ENCODE measurements around the gene ETF1. TPM values are rescaled to one million over a fixed set of nuclear protein-coding genes. Genes with fewer than 3 reads are reported as not detected.

The ETF1 gene
- polyA plus RNA-seq, 4 donors: 40.7 to 57.6 (median 53.1) TPM

- FAIRE-seq: no peak
- no peaks in the 10 kb centered on the region for H3K36me3 ChIP-seq (ENCODE audit: control insufficient read depth in 3 of 3, insufficient read depth in 2 of 3, low read depth in 1 of 3, low read length in 3 of 3)
- peaks cover 0 to 4% (median 0%) of the 10 kb centered on the region in 3 donors for H3K4me1 ChIP-seq (ENCODE audit: control insufficient read depth in 3 of 3, insufficient read depth in 2 of 3, low read depth in 1 of 3, low read length in 2 of 3)
- no peak overlapping the region for H3K27ac ChIP-seq (ENCODE audit: low read depth in 1 of 3, low read length in 2 of 3)
- 42 to 45% (median 44%) methylated on average over 2 of the region's 2 CpGs for WGBS, 3 donors
- peaks cover 0 to 5% of the 10 kb centered on the region in 2 donors for H3K9me3 ChIP-seq (ENCODE audit: control insufficient read depth in 2 of 2, insufficient read depth in 1 of 2, low read depth in 1 of 2, low read length in 1 of 2)
- H3K4me3 ChIP-seq (ENCODE audit: low read depth in 1 of 3, low read length in 3 of 3): no peak overlapping the region
- no peaks in the 10 kb centered on the region for H3K27me3 ChIP-seq (ENCODE audit: control insufficient read depth in 3 of 3, insufficient read depth in 3 of 3, low read length in 3 of 3)
- no peak for DNase-seq
Measured at GRCh38 chr5:138579517-138579863, 36.5 kb upstream of the ETF1 start.

GRCh38 chr5:138577452-138577851, 34.4 kb upstream of the ETF1 start:
- WGBS, 3 donors: 94 to 97% (median 96%) methylated on average over 17 of the region's 17 CpGs
- H3K36me3 ChIP-seq (ENCODE audit: control insufficient read depth in 3 of 3, insufficient read depth in 2 of 3, low read depth in 1 of 3, low read length in 3 of 3): peaks cover 1 to 8% (median 5%) of the 10 kb centered on the region in 3 donors
- H3K4me1 ChIP-seq (ENCODE audit: control insufficient read depth in 3 of 3, insufficient read depth in 2 of 3, low read depth in 1 of 3, low read length in 2 of 3): peaks cover 0 to 8% (median 4%) of the 10 kb centered on the region in 3 donors
- peaks cover 0 to 5% of the 10 kb centered on the region in 2 donors for H3K9me3 ChIP-seq (ENCODE audit: control insufficient read depth in 2 of 2, insufficient read depth in 1 of 2, low read depth in 1 of 2, low read length in 1 of 2)
- H3K4me3 ChIP-seq (ENCODE audit: low read depth in 1 of 3, low read length in 3 of 3): no peak overlapping the region
- FAIRE-seq (no peak), DNase-seq (no peak)
- no peaks in the 10 kb centered on the region for H3K27me3 ChIP-seq (ENCODE audit: control insufficient read depth in 3 of 3, insufficient read depth in 3 of 3, low read length in 3 of 3)
- no peak overlapping the region for H3K27ac ChIP-seq (ENCODE audit: low read depth in 1 of 3, low read length in 2 of 3)

GRCh38 chr5:138575194-138576015, 32.4 kb upstream of the ETF1 start, which contains the start of gene HSPA9:
Gene HSPA9, minus strand, starts transcription at chr5:138575401. Its CDS starts 83 bp downstream, at chr5:138575318.
- WGBS, 3 donors: 0 to 1% (median 1%) methylated on average over 68 to 73 of the region's 73 CpGs
- peaks cover 0 to 8% (median 4%) of the 10 kb centered on the region in 3 donors for H3K4me1 ChIP-seq (ENCODE audit: control insufficient read depth in 3 of 3, insufficient read depth in 2 of 3, low read depth in 1 of 3, low read length in 2 of 3)
- peaks cover 0 to 5% of the 10 kb centered on the region in 2 donors for H3K9me3 ChIP-seq (ENCODE audit: control insufficient read depth in 2 of 2, insufficient read depth in 1 of 2, low read depth in 1 of 2, low read length in 1 of 2)
- H3K27me3 ChIP-seq (ENCODE audit: control insufficient read depth in 3 of 3, insufficient read depth in 3 of 3, low read length in 3 of 3): no peaks in the 10 kb centered on the region
- peaks cover 3 to 26% (median 12%) of the 10 kb centered on the region in 3 donors for H3K36me3 ChIP-seq (ENCODE audit: control insufficient read depth in 3 of 3, insufficient read depth in 2 of 3, low read depth in 1 of 3, low read length in 3 of 3)
- DNase-seq (peak; percentile 100), FAIRE-seq (no peak)
- H3K4me3 ChIP-seq (ENCODE audit: low read depth in 1 of 3, low read length in 3 of 3): peak within 1 kb of the TSS; percentile 64 to 99 (median 83)
- H3K27ac ChIP-seq (ENCODE audit: low read depth in 1 of 3, low read length in 2 of 3): peak within 1 kb of the TSS; percentile 96 to 100 (median 97)

- FAIRE-seq: no peak
- peak overlapping the region; percentile 96 to 100 (median 97) for H3K27ac ChIP-seq (ENCODE audit: low read depth in 1 of 3, low read length in 2 of 3)
- H3K36me3 ChIP-seq (ENCODE audit: control insufficient read depth in 3 of 3, insufficient read depth in 2 of 3, low read depth in 1 of 3, low read length in 3 of 3): peaks cover 4 to 32% (median 16%) of the 10 kb centered on the region in 3 donors
- 0% methylated on average over 18 of the region's 18 CpGs for WGBS, 3 donors
- no peak for DNase-seq
- peaks cover 0 to 8% (median 4%) of the 10 kb centered on the region in 3 donors for H3K4me1 ChIP-seq (ENCODE audit: control insufficient read depth in 3 of 3, insufficient read depth in 2 of 3, low read depth in 1 of 3, low read length in 2 of 3)
- H3K4me3 ChIP-seq (ENCODE audit: low read depth in 1 of 3, low read length in 3 of 3): peak overlapping the region; percentile 64 to 99 (median 83)
- peaks cover 0 to 5% of the 10 kb centered on the region in 2 donors for H3K9me3 ChIP-seq (ENCODE audit: control insufficient read depth in 2 of 2, insufficient read depth in 1 of 2, low read depth in 1 of 2, low read length in 1 of 2)
- H3K27me3 ChIP-seq (ENCODE audit: control insufficient read depth in 3 of 3, insufficient read depth in 3 of 3, low read length in 3 of 3): no peaks in the 10 kb centered on the region
Measured at GRCh38 chr5:138574744-138575193, 31.7 kb upstream of the ETF1 start.

- no peak for DNase-seq
- H3K36me3 ChIP-seq (ENCODE audit: control insufficient read depth in 3 of 3, insufficient read depth in 2 of 3, low read depth in 1 of 3, low read length in 3 of 3): peaks cover 9 to 34% (median 20%) of the 10 kb centered on the region in 3 donors
- H3K27me3 ChIP-seq (ENCODE audit: control insufficient read depth in 3 of 3, insufficient read depth in 3 of 3, low read length in 3 of 3): no peaks in the 10 kb centered on the region
- FAIRE-seq: no peak
- peak overlapping the region; percentile 64 to 99 (median 83) for H3K4me3 ChIP-seq (ENCODE audit: low read depth in 1 of 3, low read length in 3 of 3)
- peaks cover 0 to 8% (median 4%) of the 10 kb centered on the region in 3 donors for H3K4me1 ChIP-seq (ENCODE audit: control insufficient read depth in 3 of 3, insufficient read depth in 2 of 3, low read depth in 1 of 3, low read length in 2 of 3)
- peaks cover 0 to 5% of the 10 kb centered on the region in 2 donors for H3K9me3 ChIP-seq (ENCODE audit: control insufficient read depth in 2 of 2, insufficient read depth in 1 of 2, low read depth in 1 of 2, low read length in 1 of 2)
- peak overlapping the region; percentile 96 to 100 (median 97) for H3K27ac ChIP-seq (ENCODE audit: low read depth in 1 of 3, low read length in 2 of 3)
- WGBS, 3 donors: 22 to 31% (median 29%) methylated on average over 9 of the region's 9 CpGs
Measured at GRCh38 chr5:138573949-138574670, 31.1 kb upstream of the ETF1 start.

- H3K27me3 ChIP-seq (ENCODE audit: control insufficient read depth in 3 of 3, insufficient read depth in 3 of 3, low read length in 3 of 3): no peaks in the 10 kb centered on the region
- no peak overlapping the region for H3K4me3 ChIP-seq (ENCODE audit: low read depth in 1 of 3, low read length in 3 of 3)
- H3K27ac ChIP-seq (ENCODE audit: low read depth in 1 of 3, low read length in 2 of 3): peak overlapping the region in 1 of 3 donors; percentile 24
- H3K9me3 ChIP-seq (ENCODE audit: control insufficient read depth in 2 of 2, insufficient read depth in 1 of 2, low read depth in 1 of 2, low read length in 1 of 2): peaks cover 0 to 5% of the 10 kb centered on the region in 2 donors
- peaks cover 0 to 14% (median 4%) of the 10 kb centered on the region in 3 donors for H3K4me1 ChIP-seq (ENCODE audit: control insufficient read depth in 3 of 3, insufficient read depth in 2 of 3, low read depth in 1 of 3, low read length in 2 of 3)
- no peak for FAIRE-seq
- WGBS, 3 donors: 81 to 87% (median 83%) methylated on average over 8 of the region's 8 CpGs
- peaks cover 12 to 35% (median 25%) of the 10 kb centered on the region in 3 donors for H3K36me3 ChIP-seq (ENCODE audit: control insufficient read depth in 3 of 3, insufficient read depth in 2 of 3, low read depth in 1 of 3, low read length in 3 of 3)
- no peak for DNase-seq
Measured at GRCh38 chr5:138573223-138573622, 30.2 kb upstream of the ETF1 start.

GRCh38 chr5:138570871-138571270, 27.8 kb upstream of the ETF1 start:
- H3K27ac ChIP-seq (ENCODE audit: low read depth in 1 of 3, low read length in 2 of 3): no peak overlapping the region
- no peaks in the 10 kb centered on the region for H3K27me3 ChIP-seq (ENCODE audit: control insufficient read depth in 3 of 3, insufficient read depth in 3 of 3, low read length in 3 of 3)
- peaks cover 20 to 44% (median 34%) of the 10 kb centered on the region in 3 donors for H3K36me3 ChIP-seq (ENCODE audit: control insufficient read depth in 3 of 3, insufficient read depth in 2 of 3, low read depth in 1 of 3, low read length in 3 of 3)
- WGBS, 3 donors: 97 to 99% (median 97%) methylated on average over 9 of the region's 9 CpGs
- H3K4me3 ChIP-seq (ENCODE audit: low read depth in 1 of 3, low read length in 3 of 3): no peak overlapping the region
- no peaks in the 10 kb centered on the region for H3K9me3 ChIP-seq (ENCODE audit: control insufficient read depth in 2 of 2, insufficient read depth in 1 of 2, low read depth in 1 of 2, low read length in 1 of 2)
- FAIRE-seq: no peak
- no peak for DNase-seq
- peaks cover 0 to 11% (median 4%) of the 10 kb centered on the region in 3 donors for H3K4me1 ChIP-seq (ENCODE audit: control insufficient read depth in 3 of 3, insufficient read depth in 2 of 3, low read depth in 1 of 3, low read length in 2 of 3)

- H3K36me3 ChIP-seq (ENCODE audit: control insufficient read depth in 3 of 3, insufficient read depth in 2 of 3, low read depth in 1 of 3, low read length in 3 of 3): peaks cover 23 to 50% (median 42%) of the 10 kb centered on the region in 3 donors
- peaks cover 0 to 10% (median 4%) of the 10 kb centered on the region in 3 donors for H3K4me1 ChIP-seq (ENCODE audit: control insufficient read depth in 3 of 3, insufficient read depth in 2 of 3, low read depth in 1 of 3, low read length in 2 of 3)
- no peaks in the 10 kb centered on the region for H3K9me3 ChIP-seq (ENCODE audit: control insufficient read depth in 2 of 2, insufficient read depth in 1 of 2, low read depth in 1 of 2, low read length in 1 of 2)
- FAIRE-seq (no peak), DNase-seq (no peak)
- no peak overlapping the region for H3K27ac ChIP-seq (ENCODE audit: low read depth in 1 of 3, low read length in 2 of 3)
- H3K4me3 ChIP-seq (ENCODE audit: low read depth in 1 of 3, low read length in 3 of 3): no peak overlapping the region
- H3K27me3 ChIP-seq (ENCODE audit: control insufficient read depth in 3 of 3, insufficient read depth in 3 of 3, low read length in 3 of 3): no peaks in the 10 kb centered on the region
- WGBS, 3 donors: 89 to 95% (median 94%) methylated on average over 7 of the region's 7 CpGs
Measured at GRCh38 chr5:138569782-138570181, 26.7 kb upstream of the ETF1 start.
